Measurements from ENCODE around the gene ADCY10. TPM values are rescaled to one million over a fixed set of nuclear protein-coding genes. Genes with fewer than 3 reads are reported as not detected.

The ADCY10 gene
- total and polyA plus RNA-seq, 2 of the 8 experiments (the other 6 are each of a cell fraction or from before 2014, with no cell fraction given), result 0.02 TPM; not detected in 1

DNA sequence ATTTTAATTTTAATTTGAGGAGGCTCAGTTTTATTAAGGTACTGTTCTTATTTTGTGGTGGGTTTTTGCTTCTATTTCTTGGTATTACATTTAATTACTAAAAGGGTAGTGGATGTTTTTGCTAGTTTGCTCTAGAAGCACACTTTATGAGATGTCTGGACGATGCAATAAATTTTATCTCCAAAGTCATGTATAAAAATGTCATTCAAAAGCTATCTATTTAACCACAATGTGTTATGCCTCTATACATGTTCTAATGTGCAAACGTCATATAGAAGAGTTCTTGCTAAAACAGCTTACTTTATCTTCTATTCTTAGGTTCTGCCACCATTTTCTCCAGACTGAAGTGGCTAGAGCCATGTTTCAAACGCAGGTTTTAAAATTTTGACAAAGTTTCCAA lies 35.9 kb upstream of the ADCY10 start:
- ChIA-PET CTCF (ENCODE audit: partially characterized antibody) (no interaction called here), POLR2A (ENCODE audit: partially characterized antibody) (interaction anchor here (0.5 to 2.0 kb wide), 2 partner anchors 13 to 1365 kb away, joined by 3 to 14 read pairs; partner anchors contain the start of genes DCAF6 and MPC2)
- no peak overlapping the region for H4K5ac ChIP-seq (ENCODE audit: insufficient read length, low read depth, low read length)
- H3K27ac ChIP-seq (ENCODE audit: low read depth, low read length), result no peak overlapping the region
- 84% methylated on average over 3 of the region's 3 CpGs; no CpG with 5 or more reads in 1 of the 2 experiments for WGBS, 2 experiments (ENCODE audit: extremely low coverage in 1 of 2, insufficient coverage in 1 of 2, insufficient read length in 1 of 2, insufficient replicate concordance in 2 of 2, low coverage in 1 of 2, low lambda C conversion rate in 2 of 2, missing lambda C conversion rate in 1 of 2)
- DNase-seq (ENCODE audit: low read depth in 1 of 2, low spot score in 2 of 2) (no peak), FAIRE-seq (no peak)
- H4K91ac ChIP-seq (replicated peaks; ENCODE audit: insufficient read length, low read length), result no peak overlapping the region
- H4K20me1 ChIP-seq (replicated peaks in 1 of 2; ENCODE audit: control insufficient read depth in 1 of 2, insufficient read depth in 2 of 2, low read length in 2 of 2), result no peaks in the 10 kb centered on the region
- no peak overlapping the region for H3K18ac ChIP-seq (ENCODE audit: extremely low read depth, low read length)
- H3K23ac ChIP-seq (ENCODE audit: insufficient read length), result no peak overlapping the region
- no peak overlapping the region for H2BK5ac ChIP-seq (ENCODE audit: low read depth, low read length)
- no peak overlapping the region for H2BK15ac ChIP-seq (ENCODE audit: low read length)
- no peak overlapping the region for H2AK5ac ChIP-seq (ENCODE audit: low read depth, low read length)
- H2BK120ac ChIP-seq (replicated peaks; ENCODE audit: low read depth, low read length), result no peak overlapping the region
- no peak overlapping the region for H2AFZ ChIP-seq (ENCODE audit: low read length)
- H3K56ac ChIP-seq (replicated peaks; ENCODE audit: insufficient read length, low read depth, low read length), result no peak overlapping the region
- no peak overlapping the region for H3K14ac ChIP-seq (ENCODE audit: insufficient read length)
- H3K4ac ChIP-seq (replicated peaks; ENCODE audit: insufficient read length, low read depth, low read length), result no peak overlapping the region
- no peaks in the 10 kb centered on the region for H3K9me3 ChIP-seq (ENCODE audit: insufficient read depth in 2 of 2, low read depth in 1 of 2, low read length in 1 of 2)
- no peaks in the 10 kb centered on the region for H3K4me1 ChIP-seq (replicated peaks in 1 of 4; ENCODE audit: control insufficient read depth in 3 of 4, insufficient read depth in 4 of 4, low read length in 3 of 4)
- no peak overlapping the region for H3K9ac ChIP-seq (replicated peaks in 1 of 4; ENCODE audit: extremely low read depth in 1 of 4, low read depth in 3 of 4, low read length in 3 of 4)
- H2BK20ac ChIP-seq (ENCODE audit: low read length), result no peak overlapping the region
- H3K27me3 ChIP-seq (replicated peaks in 1 of 4; ENCODE audit: control insufficient read depth in 3 of 4, extremely low read depth in 1 of 4, insufficient read depth in 3 of 4, low read length in 3 of 4), result no peaks in the 10 kb centered on the region
- no peaks in the 10 kb centered on the region for H3K23me2 ChIP-seq (ENCODE audit: low read depth, low read length)
- no peak overlapping the region for H2BK12ac ChIP-seq (ENCODE audit: low read depth, low read length)
- no peak overlapping the region for H3K4me2 ChIP-seq (ENCODE audit: insufficient read depth in 1 of 2, low read depth in 2 of 2, low read length in 2 of 2)
- no peak overlapping the region for H4K8ac ChIP-seq (ENCODE audit: extremely low read depth, insufficient read depth, low read length)
- H3K79me1 ChIP-seq (ENCODE audit: low read depth, low read length), result no peaks in the 10 kb centered on the region
- peaks cover 0 to 62% of the 10 kb centered on the region in 2 experiments; a peak in 3 of 4 replicates for H3K79me2 ChIP-seq (ENCODE audit: control insufficient read depth in 1 of 2, insufficient read depth in 2 of 2, low read length in 2 of 2)
- peaks cover 0 to 24% (median 6%) of the 10 kb centered on the region in 4 experiments; a peak in 4 of 8 replicates for H3K36me3 ChIP-seq (ENCODE audit: control insufficient read depth in 2 of 4, insufficient read depth in 4 of 4, low read length in 3 of 4)
- H3K4me3 ChIP-seq (ENCODE audit: extremely low read depth in 1 of 4, insufficient read depth in 2 of 4, low read depth in 3 of 4, low read length in 4 of 4), result no peak overlapping the region
- TF ChIP-seq, protein P1, sequence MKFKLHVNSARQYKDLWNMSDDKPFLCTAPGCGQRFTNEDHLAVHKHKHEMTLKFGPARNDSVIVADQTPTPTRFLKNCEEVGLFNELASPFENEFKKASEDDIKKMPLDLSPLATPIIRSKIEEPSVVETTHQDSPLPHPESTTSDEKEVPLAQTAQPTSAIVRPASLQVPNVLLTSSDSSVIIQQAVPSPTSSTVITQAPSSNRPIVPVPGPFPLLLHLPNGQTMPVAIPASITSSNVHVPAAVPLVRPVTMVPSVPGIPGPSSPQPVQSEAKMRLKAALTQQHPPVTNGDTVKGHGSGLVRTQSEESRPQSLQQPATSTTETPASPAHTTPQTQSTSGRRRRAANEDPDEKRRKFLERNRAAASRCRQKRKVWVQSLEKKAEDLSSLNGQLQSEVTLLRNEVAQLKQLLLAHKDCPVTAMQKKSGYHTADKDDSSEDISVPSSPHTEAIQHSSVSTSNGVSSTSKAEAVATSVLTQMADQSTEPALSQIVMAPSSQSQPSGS (IDR thresholded peaks at IDR 0.05; ENCODE audit: low read length), result no peak
- TF ChIP-seq RAD21 (IDR thresholded peaks at IDR 0.05 in 1 of 2, conservative IDR thresholded peaks at IDR 0.05 in 1 of 2; ENCODE audit: low read depth in 2 of 2, low read length in 2 of 2), result no peak
- TF ChIP-seq SP1 (IDR thresholded peaks at IDR 0.05; ENCODE audit: low read depth, low read length), result no peak
- TF ChIP-seq TEAD4 (IDR thresholded peaks at IDR 0.05; ENCODE audit: low read depth, low read length), result no peak
- no peak for TF ChIP-seq GABPA (IDR thresholded peaks at IDR 0.05; ENCODE audit: borderline replicate concordance, insufficient read depth, low read length)
- no peak for TF ChIP-seq TCF12 (IDR thresholded peaks at IDR 0.05; ENCODE audit: low read depth, low read length)
- TF ChIP-seq BACH1 (IDR thresholded peaks at IDR 0.05; ENCODE audit: low read length), result no peak
- TF ChIP-seq JUN (IDR thresholded peaks at IDR 0.05; ENCODE audit: low read depth, low read length), result no peak
- no peak for TF ChIP-seq TAF1 (IDR thresholded peaks at IDR 0.05; ENCODE audit: low read depth, low read length)
- no peak for TF ChIP-seq SIRT6 (IDR thresholded peaks at IDR 0.05; ENCODE audit: low read length)
- no peak for TF ChIP-seq KDM5A (IDR thresholded peaks at IDR 0.05; ENCODE audit: low read length)
- TF ChIP-seq CREB1 (IDR thresholded peaks at IDR 0.05), result no peak
- TF ChIP-seq HDAC2 (IDR thresholded peaks at IDR 0.05; ENCODE audit: borderline replicate concordance in 1 of 2, low read depth in 2 of 2, low read length in 2 of 2), result no peak
- no peak for TF ChIP-seq SIX5 (IDR thresholded peaks at IDR 0.05; ENCODE audit: low read depth, low read length)
